Measurements from ENCODE around the gene IGF2. TPM values are rescaled to one million over a fixed set of nuclear protein-coding genes. Genes with fewer than 3 reads are reported as not detected.

Gene IGF2
- total and polyA plus RNA-seq, 10 of the 15 experiments (the other 5 are each of a cell fraction or from before 2014, with no cell fraction given): 0.41 TPM; not detected in 9

- POLR2A ChIA-PET: no interaction called here
- SMC1A ChIA-PET (ENCODE audit: uncharacterized antibody, unreplicated experiment): no interaction called here
- ATAC-seq (no peak), DNase-seq (ENCODE audit: low read depth, low spot score) (no peak), FAIRE-seq (no peak)
- no peak for TF ChIP-seq NBN (IDR thresholded peaks at IDR 0.05)
- no peak for TF ChIP-seq RELB (IDR thresholded peaks at IDR 0.05; ENCODE audit: low read depth)
- TF ChIP-seq IRF3 (IDR thresholded peaks at IDR 0.05): no peak
- TF ChIP-seq MTA2 (IDR thresholded peaks at IDR 0.05; ENCODE audit: low read depth): no peak
- no peak for TF ChIP-seq LARP7 (IDR thresholded peaks at IDR 0.05)
- TF ChIP-seq CHD2 (IDR thresholded peaks at IDR 0.05; ENCODE audit: borderline replicate concordance, low read depth, low read length): no peak
- no peak for TF ChIP-seq SMAD5 (IDR thresholded peaks at IDR 0.05; ENCODE audit: low read depth)
- no peak for TF ChIP-seq TCF7 (IDR thresholded peaks at IDR 0.05; ENCODE audit: borderline replicate concordance)
- no peak for TF ChIP-seq RAD51 (IDR thresholded peaks at IDR 0.05)
- TF ChIP-seq TBL1XR1 (IDR thresholded peaks at IDR 0.05; ENCODE audit: low read depth, low read length): no peak
- no peak for TF ChIP-seq ZSCAN29 (IDR thresholded peaks at IDR 0.05)
- TF ChIP-seq PBX3 (IDR thresholded peaks at IDR 0.05; ENCODE audit: insufficient replicate concordance, low read depth, low read length): no peak
- TF ChIP-seq EP300 (IDR thresholded peaks at IDR 0.05; ENCODE audit: borderline replicate concordance in 1 of 2, control insufficient read depth in 1 of 2, low read depth in 2 of 2, low read length in 2 of 2): no peak
- no peaks in the 10 kb centered on the region for H3K36me3 ChIP-seq (ENCODE audit: control insufficient read depth in 2 of 2, insufficient read depth in 2 of 2, low read length in 1 of 2)
- CTCF ChIA-PET: no interaction called here
- no peaks in the 10 kb centered on the region; the same call in 1 of the 3 replicates for H3K9me3 ChIP-seq (replicated peaks; ENCODE audit: control insufficient read depth, insufficient read depth, low read length)
- RAD21 ChIA-PET (ENCODE audit: unreplicated experiment): no interaction called here
- no TSS peak for BruUV-seq (replicated peaks)
- H2AFZ ChIP-seq (ENCODE audit: control insufficient read depth, low read depth, low read length): no peak overlapping the region
- H3K4me2 ChIP-seq (ENCODE audit: control insufficient read depth, insufficient read depth): no peak overlapping the region
- H3K27ac ChIP-seq (ENCODE audit: control insufficient read depth, insufficient read depth): no peak overlapping the region
- H3K27me3 ChIP-seq (replicated peaks in 1 of 2; ENCODE audit: control insufficient read depth in 2 of 2, insufficient read depth in 2 of 2, low read length in 1 of 2): no peaks in the 10 kb centered on the region
- no peak overlapping the region for H3K9ac ChIP-seq (ENCODE audit: control insufficient read depth, insufficient read depth, low read length)
- intact Hi-C loops (cut with micrococcal nuclease; ENCODE audit: unreplicated experiment) (no loop called here), in situ Hi-C loops (cut with MboI) (no loop called here)
- no peaks in the 10 kb centered on the region for H3K79me2 ChIP-seq (ENCODE audit: control insufficient read depth, insufficient read depth, low read length)
- no peaks in the 10 kb centered on the region; the same call in 1 of the 2 replicates for H4K20me1 ChIP-seq (ENCODE audit: control insufficient read depth, insufficient read depth)
- H3K4me3 ChIP-seq: no peak overlapping the region
- H3K4me1 ChIP-seq (ENCODE audit: control insufficient read depth, insufficient read depth, low read length): no peaks in the 10 kb centered on the region
- WGBS (ENCODE audit: insufficient coverage, insufficient replicate concordance, low lambda C conversion rate, missing lambda C conversion rate): 20% methylated on average over 9 of the region's 9 CpGs
Observed at GRCh38 chr11:2092464-2092910, 46.7 kb downstream of the IGF2 start.

Measured in GM12878 (cell line).